Adrenal gland (tissue), 5 donors: ENCODE data around the gene SH2D7.

Experiments used
- CTCF ChIP-seq, 6 experiments: fragments of 450-650 bp in 4 of 6; fragments of 200-600 bp in 2 of 6; sonication (generic) in 1 of 6; IDR thresholded peaks; 1 replicate in 5 of 6; 2 replicates in 1 of 6; pipeline versions ENCODE4 v1.5.1 to v1.8.0; 2016 to 2021; ENCODE audit warnings: antibody characterized with exemption in 6 of 6, mild to moderate bottlenecking in 2 of 6, moderate library complexity in 1 of 6
- POLR2A ChIP-seq, 2 donors: fragments of 450-650 bp; IDR thresholded peaks; one replicate each; pipeline ENCODE4 v1.6.1; 2017; ENCODE audit warnings: antibody characterized with exemption in 2 of 2, mild to moderate bottlenecking in 2 of 2, moderate library complexity in 1 of 2
- donor health status: DM: no; HTN: no; CAD: no.

DNA sequence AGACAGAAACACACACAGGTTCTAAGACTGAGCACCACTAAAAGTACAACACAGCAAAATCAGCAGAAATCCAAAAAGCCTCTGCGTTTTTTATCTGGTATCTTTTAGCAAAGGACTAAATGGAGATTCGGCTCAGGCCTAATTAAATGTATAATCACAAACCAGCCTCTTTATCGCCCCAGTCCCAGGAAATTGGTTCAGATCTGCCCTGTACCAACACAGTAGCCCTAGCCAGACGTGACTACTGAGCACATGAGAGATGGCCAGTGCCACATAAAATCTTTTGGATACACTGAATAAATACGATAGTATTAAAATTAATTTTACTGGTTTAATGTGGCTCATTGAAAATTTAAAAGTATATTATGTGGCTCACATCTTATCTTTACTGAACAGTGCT lies 34.6 kb upstream of the SH2D7 start:
- TF ChIP-seq POLR2A (IDR thresholded peaks at IDR 0.05) (no peak), CTCF (IDR thresholded peaks at IDR 0.05) (no peak)
